Endothelial cell of umbilical vein (primary cell): ENCODE data around the gene CCL13. TPM values are rescaled to one million over a fixed set of nuclear protein-coding genes. Genes with fewer than 3 reads are reported as not detected.

ENCODE experiments used
- BruUV-seq: library from RNA; stranded (reverse); fragments of 400-500 nt; replicated peaks from 2 replicates; lab custom pipeline; 2021; lab: Mats Ljungman, UMichigan
- CTCF ChIA-PET: fragments of 300-600, 350-600 bp; sonication (Branson Sonifier 250); formaldehyde crosslinking; loops from one replicate; lab custom pipeline; 2021; ENCODE audit warnings: antibody characterized with exemption, inconsistent platforms; lab: Charles Lee
- POLR2A ChIA-PET: fragments of 300-600, 350-600 bp; sonication (Branson Sonifier 250); formaldehyde crosslinking; loops from one replicate; lab custom pipeline; 2021; ENCODE audit warnings: antibody characterized with exemption, inconsistent platforms; lab: Charles Lee
- DNase-seq: peaks from one replicate; pipeline ENCODE4 v3.0.0-alpha.2; 2011; ENCODE audit warnings: low read depth, low spot score
- FAIRE-seq: peaks from 2 replicates; lab custom pipeline; 2011; peaks lifted over from hg19 to GRCh38; lab: Jason Lieb, UNC
- H2AFZ ChIP-seq: 2 replicates; pipeline ENCODE4 v1.6.0; 2012; ENCODE audit warnings: low read depth, low read length, control low read depth, inconsistent platforms
- H3K27ac ChIP-seq: 2 replicates; pipeline ENCODE4 v1.5.1; 2011; ENCODE audit warnings: low read depth, mild to moderate bottlenecking, control low read depth, low read length, moderate library complexity; ENCODE audit not compliant: insufficient read depth
- H3K27me3 ChIP-seq, 2 experiments: 2 replicates each; pipeline versions ENCODE4 v1.6.0 to v1.6.1; 2011; ENCODE audit warnings: low read length in 2 of 2, mixed read lengths in 1 of 2; ENCODE audit not compliant: control insufficient read depth in 2 of 2, insufficient read depth in 2 of 2
- H3K36me3 ChIP-seq, 2 experiments: 2 replicates in 1 of 2; 3 replicates in 1 of 2; pipeline ENCODE4 v1.5.1; 2011; ENCODE audit warnings: low read length in 2 of 2, mild to moderate bottlenecking in 1 of 2, moderate library complexity in 1 of 2; ENCODE audit not compliant: control insufficient read depth in 2 of 2, insufficient read depth in 2 of 2; ENCODE audit errors: extremely low read depth in 1 of 2
- H3K4me1 ChIP-seq: 3 replicates; pipeline ENCODE4 v1.5.1; 2011; ENCODE audit warnings: mild to moderate bottlenecking, low read length; ENCODE audit not compliant: control insufficient read depth, insufficient read depth; ENCODE audit errors: extremely low read depth
- H3K4me2 ChIP-seq: 2 replicates; pipeline ENCODE4 v1.6.1; 2011; ENCODE audit warnings: low read length, control low read depth, mixed read lengths; ENCODE audit not compliant: insufficient read depth
- H3K4me3 ChIP-seq, 3 experiments: fragments of 200-600 bp in 1 of 3; sonication (generic), shearing (Covaris generic) in 1 of 3; replicated peaks in 1 of 3; 2 replicates each; pipeline ENCODE4 v1.5.1; 2011 to 2016; ENCODE audit warnings: control low read depth in 3 of 3, low read length in 3 of 3, mild to moderate bottlenecking in 2 of 3, inconsistent platforms in 1 of 3, low read depth in 1 of 3, moderate library complexity in 1 of 3; ENCODE audit not compliant: insufficient read depth in 1 of 3
- H3K79me2 ChIP-seq: 2 replicates; pipeline ENCODE4 v1.6.0; 2012; ENCODE audit warnings: low read length, inconsistent platforms; ENCODE audit not compliant: control insufficient read depth, insufficient read depth
- H3K9ac ChIP-seq: replicated peaks from 2 replicates; pipeline ENCODE3; 2011; ENCODE audit warnings: low read length, control low read depth; ENCODE audit not compliant: insufficient read depth; ENCODE audit errors: extremely low read depth
- H3K9me1 ChIP-seq: replicated peaks from 3 replicates; pipeline ENCODE4 v1.6.0; 2011; ENCODE audit warnings: mild to moderate bottlenecking, low read length; ENCODE audit not compliant: control insufficient read depth, insufficient read depth; ENCODE audit errors: extremely low read depth
- H3K9me3 ChIP-seq: replicated peaks from 2 replicates; pipeline ENCODE4 v1.5.1; 2012; ENCODE audit warnings: low read length, inconsistent platforms; ENCODE audit not compliant: control insufficient read depth, insufficient read depth
- H4K20me1 ChIP-seq: replicated peaks from 2 replicates; pipeline ENCODE3; 2011; ENCODE audit warnings: mild to moderate bottlenecking, low read length; ENCODE audit not compliant: control insufficient read depth, insufficient read depth; ENCODE audit errors: extremely low read depth
- CTCF ChIP-seq, 2 donors: IDR thresholded peaks; 1 replicate in 1 of 2; 2 replicates in 1 of 2; pipeline ENCODE4 v1.5.1; 2011; ENCODE audit warnings: low read length in 2 of 2, mild to moderate bottlenecking in 2 of 2, moderate library complexity in 2 of 2, control low read depth in 1 of 2, inconsistent platforms in 1 of 2, low read depth in 1 of 2; ENCODE audit not compliant: insufficient read depth in 1 of 2; ENCODE audit errors: extremely low read depth in 1 of 2
- EZH2 ChIP-seq: IDR thresholded peaks from 2 replicates; pipeline ENCODE4 v1.6.1; 2012; ENCODE audit warnings: borderline replicate concordance, low read depth, mild to moderate bottlenecking, moderate library complexity, low read length, inconsistent platforms; ENCODE audit not compliant: severe bottlenecking
- FOS ChIP-seq: IDR thresholded peaks from 2 replicates; pipeline ENCODE4 v1.6.1; 2011; ENCODE audit warnings: mild to moderate bottlenecking, low read length, moderate library complexity, borderline replicate concordance; ENCODE audit not compliant: insufficient read depth
- GATA2 ChIP-seq: IDR thresholded peaks from 2 replicates; pipeline ENCODE4 v1.7.0; 2011; ENCODE audit warnings: low read depth, mild to moderate bottlenecking, moderate library complexity, mixed read lengths, low read length; ENCODE audit not compliant: insufficient read length, insufficient read depth
- JUN ChIP-seq: IDR thresholded peaks from 2 replicates; pipeline ENCODE4 v1.6.1; 2011; ENCODE audit warnings: borderline replicate concordance, low read depth; ENCODE audit not compliant: insufficient read length, insufficient read depth
- MAX ChIP-seq: IDR thresholded peaks from 2 replicates; pipeline ENCODE4 v1.6.1; 2011; ENCODE audit not compliant: insufficient read depth, insufficient read length
- MYC ChIP-seq: IDR thresholded peaks from one replicate; pipeline ENCODE4 v1.6.1; 2011; ENCODE audit warnings: mild to moderate bottlenecking, low read depth, low read length
- POLR2AphosphoS5 ChIP-seq: IDR thresholded peaks from 2 replicates; pipeline ENCODE4 v1.6.1; 2012; ENCODE audit warnings: low read depth, mild to moderate bottlenecking, control low read depth, low read length, moderate library complexity; ENCODE audit not compliant: insufficient read depth
- dilution Hi-C: fragments of 300-500 bp; cut with MboI; formaldehyde crosslinking; loops from one replicate; pipeline ENCODE4 v1.15.0; 2019; ENCODE audit warnings: low sequenced_read_pairs; ENCODE audit not compliant: extremely low pct_ligation_motif_present
- intact Hi-C: fragments of 100-400 bp; cut with micrococcal nuclease; formaldehyde crosslinking; loops from one replicate; pipeline ENCODE4 v1.10.0; 2022
- polyA plus RNA-seq, 4 experiments: library from polyadenylated mRNA; depleted of rRNA in 3 of 4; stranded (reverse) in 3 of 4; unstranded in 1 of 4; fragments of >200 nt; gene quantifications; 2 replicates each; pipeline versions ENCODE4 v1.2.1 to v1.2.3, GENCODE V29; 2011 to 2012; ENCODE audit warnings: missing spikeins in 1 of 4
- total RNA-seq: library from RNA; stranded (reverse); gene quantifications from 2 replicates; pipeline ENCODE4 v1.2.3, GENCODE V29; 2021

The CCL13 gene
- total and polyA plus RNA-seq, 2 donors (not counting 3 experiments of a cell fraction or from before 2014, with no cell fraction given): not detected

- Histone ChIP-seq H3K4me1 (peaks cover 43% of the 10 kb centered on the region), H3K9me1 (no peaks in the 10 kb centered on the region), H4K20me1 (no peaks in the 10 kb centered on the region), H3K36me3 (no peaks in the 10 kb centered on the region), H3K27ac (peak overlapping the region; percentile 79), H3K9me3 (no peaks in the 10 kb centered on the region), H3K4me3 (no peak overlapping the region), H3K9ac (peak overlapping the region; percentile 22), H3K79me2 (no peaks in the 10 kb centered on the region), H3K27me3 (no peaks in the 10 kb centered on the region), H3K4me2 (peak overlapping the region; percentile 54), H2AFZ (peak overlapping the region; percentile 7)
- DNase-seq (peak; percentile 94), FAIRE-seq (peak; percentile 90)
- intact Hi-C loops (loop anchor here (1.0 to 2.0 kb wide), 2 partner anchors 128 to 140 kb away; no protein-coding TSS in a partner anchor), dilution Hi-C loops (no loop called here)
- BruUV-seq: no TSS peak
- peak; percentile 87 for TF ChIP-seq MYC
- peak; percentile 91 for TF ChIP-seq POLR2AphosphoS5
- peak; percentile 65 for TF ChIP-seq JUN
- TF ChIP-seq CTCF (IDR thresholded peaks at IDR 0.05; ENCODE audit: extremely low read depth in 1 of 2, insufficient read depth in 1 of 2, low read depth in 1 of 2, low read length in 2 of 2): no peak
- TF ChIP-seq GATA2: no peak
- TF ChIP-seq MAX: peak; percentile 11
- TF ChIP-seq EZH2: no peak
- peak; percentile 81 for TF ChIP-seq FOS
- POLR2A ChIA-PET: interaction anchor here (1.2 kb wide), 1 partner anchor 205 kb away, joined by 3 read pairs; no protein-coding TSS in a partner anchor
- CTCF ChIA-PET: interaction anchor here (0.6 to 4.9 kb wide), 10 partner anchors 9 to 211 kb away, joined by 3 to 45 read pairs (median 4); no protein-coding TSS in a partner anchor
Observed at GRCh38 chr17:34382621-34383124, 26.4 kb downstream of the CCL13 start.
